Upper lobe of left lung (tissue), 4 donors: ENCODE measurements around the gene FRAS1.

ENCODE experiments used
- CTCF ChIP-seq, 6 experiments: fragments of 450-650 bp in 4 of 6; fragments of 200-600 bp in 2 of 6; sonication (generic) in 2 of 6; IDR thresholded peaks; one replicate each; pipeline ENCODE4 v1.5.1; 2016 to 2019; ENCODE audit warnings: antibody characterized with exemption in 6 of 6
- EP300 ChIP-seq, 4 donors: sonication (generic); formaldehyde crosslinking; IDR thresholded peaks; one replicate each; pipeline ENCODE4 v1.5.1; 2017; ENCODE audit warnings: antibody characterized with exemption in 4 of 4, control low read depth in 2 of 4
- POLR2A ChIP-seq, 4 donors: fragments of 450-650 bp; IDR thresholded peaks; one replicate each; pipeline ENCODE4 v1.5.1; 2016 to 2017; ENCODE audit warnings: antibody characterized with exemption in 4 of 4, mild to moderate bottlenecking in 2 of 4
- POLR2AphosphoS5 ChIP-seq, 2 donors: sonication (generic); formaldehyde crosslinking; IDR thresholded peaks; one replicate each; pipeline ENCODE4 v1.5.1; 2017; ENCODE audit warnings: antibody characterized with exemption in 2 of 2

- TF ChIP-seq CTCF (IDR thresholded peaks at IDR 0.05) (no peak), POLR2A (IDR thresholded peaks at IDR 0.05) (no peak), EP300 (IDR thresholded peaks at IDR 0.05) (no peak), POLR2AphosphoS5 (IDR thresholded peaks at IDR 0.05) (no peak)
These were observed 436.6 kb downstream of the FRAS1 start for GRCh38 chr4:78493731-78494130.
